ENCODE data around the gene PTPRN2. TPM values are rescaled to one million over a fixed set of nuclear protein-coding genes. Genes with fewer than 3 reads are reported as not detected.

The PTPRN2 gene
- total and polyA plus RNA-seq, 4 experiments from 2014 or later: 1.7 to 2.6 (median 1.9) TPM

GRCh38 chr7:157944734-157945291, 642.8 kb downstream of the PTPRN2 start:
- peaks cover 0 to 7% of the 10 kb centered on the region in 2 donors for H3K27me3 Mint-ChIP-seq
- no peaks in the 10 kb centered on the region for H3K27me3 ChIP-seq (ENCODE audit: insufficient read depth, low read length)
- no peaks in the 10 kb centered on the region for H3K36me3 Mint-ChIP-seq
- H3K4me1 ChIP-seq (ENCODE audit: insufficient read depth, low read length): no peaks in the 10 kb centered on the region
- H3K9me3 ChIP-seq (ENCODE audit: control insufficient read depth in 1 of 2, low read length in 2 of 2): no peaks in the 10 kb centered on the region
- H3K4me1 Mint-ChIP-seq: no peaks in the 10 kb centered on the region
- no peak overlapping the region for H3K4me3 ChIP-seq (ENCODE audit: low read length in 2 of 2)
- no peak for DNase-seq
- peaks cover 0 to 18% (median 12%) of the 10 kb centered on the region in 8 donors for H3K9me3 Mint-ChIP-seq
- H3K36me3 ChIP-seq (ENCODE audit: insufficient read depth, low read length): no peaks in the 10 kb centered on the region
- ChIA-PET POLR2A (ENCODE audit: partially characterized antibody) (no interaction called here), CTCF (ENCODE audit: partially characterized antibody) (no interaction called here)
- intact Hi-C loops (cut with micrococcal nuclease): no loop called here
- no peak overlapping the region for H3K27ac Mint-ChIP-seq
- no peak overlapping the region for H3K27ac ChIP-seq (ENCODE audit: low read depth, low read length)
- H3K4me3 Mint-ChIP-seq: no peak overlapping the region

- H3K4me1 Mint-ChIP-seq: no peaks in the 10 kb centered on the region
- no peaks in the 10 kb centered on the region for H3K4me1 ChIP-seq (ENCODE audit: insufficient read depth, low read length)
- no peaks in the 10 kb centered on the region for H3K27me3 ChIP-seq (ENCODE audit: insufficient read depth, low read length)
- no peak overlapping the region for H3K27ac ChIP-seq (ENCODE audit: low read depth, low read length)
- no peaks in the 10 kb centered on the region for H3K36me3 ChIP-seq (ENCODE audit: insufficient read depth, low read length)
- ChIA-PET POLR2A (ENCODE audit: partially characterized antibody) (no interaction called here), CTCF (ENCODE audit: partially characterized antibody) (no interaction called here)
- no peaks in the 10 kb centered on the region for H3K9me3 ChIP-seq (ENCODE audit: control insufficient read depth in 1 of 2, low read length in 2 of 2)
- intact Hi-C loops (cut with micrococcal nuclease): no loop called here
- H3K4me3 ChIP-seq (ENCODE audit: low read length in 2 of 2): no peak overlapping the region
- H3K27ac Mint-ChIP-seq: peak overlapping the region in 1 of 7 donors; percentile 8
- no peak overlapping the region for H3K4me3 Mint-ChIP-seq
- no peaks in the 10 kb centered on the region for H3K36me3 Mint-ChIP-seq
- peaks cover 0 to 7% of the 10 kb centered on the region in 2 donors for H3K27me3 Mint-ChIP-seq
- no peak for DNase-seq
- peaks cover 0 to 18% (median 11%) of the 10 kb centered on the region in 8 donors for H3K9me3 Mint-ChIP-seq
Measured at GRCh38 chr7:157944051-157944450, 643.6 kb downstream of the PTPRN2 start.

GRCh38 chr7:157943561-157943960, 644.1 kb downstream of the PTPRN2 start:
- Histone ChIP-seq H3K27me3 (ENCODE audit: insufficient read depth, low read length) (no peaks in the 10 kb centered on the region), H3K4me3 (ENCODE audit: low read length in 2 of 2) (no peak overlapping the region), H3K27ac (ENCODE audit: low read depth, low read length) (no peak overlapping the region), H3K4me1 (ENCODE audit: insufficient read depth, low read length) (no peaks in the 10 kb centered on the region), H3K9me3 (ENCODE audit: control insufficient read depth in 1 of 2, low read length in 2 of 2) (no peaks in the 10 kb centered on the region), H3K36me3 (ENCODE audit: insufficient read depth, low read length) (no peaks in the 10 kb centered on the region)
- Mint-ChIP-seq H3K27me3 (peaks cover 0 to 6% of the 10 kb centered on the region in 2 donors), H3K4me3 (no peak overlapping the region), H3K9me3 (peaks cover 0 to 18% (median 11%) of the 10 kb centered on the region in 8 donors), H3K4me1 (no peaks in the 10 kb centered on the region), H3K27ac (peak overlapping the region in 1 of 7 donors; percentile 8), H3K36me3 (no peaks in the 10 kb centered on the region)
- POLR2A ChIA-PET (ENCODE audit: partially characterized antibody): no interaction called here
- no peak for DNase-seq
- intact Hi-C loops (cut with micrococcal nuclease): no loop called here
- CTCF ChIA-PET (ENCODE audit: partially characterized antibody): no interaction called here

GRCh38 chr7:157941210-157941609, 646.4 kb downstream of the PTPRN2 start:
- no peaks in the 10 kb centered on the region for H3K4me1 Mint-ChIP-seq
- no peaks in the 10 kb centered on the region for H3K36me3 Mint-ChIP-seq
- CTCF ChIA-PET (ENCODE audit: partially characterized antibody): no interaction called here
- no peak overlapping the region for H3K4me3 ChIP-seq (ENCODE audit: low read length in 2 of 2)
- no peak overlapping the region for H3K27ac ChIP-seq (ENCODE audit: low read depth, low read length)
- peaks cover 0 to 3% (median under 1%) of the 10 kb centered on the region in 8 donors for H3K9me3 Mint-ChIP-seq
- no peak for DNase-seq
- H3K4me3 Mint-ChIP-seq: no peak overlapping the region
- H3K27ac Mint-ChIP-seq: no peak overlapping the region
- POLR2A ChIA-PET (ENCODE audit: partially characterized antibody): no interaction called here
- H3K4me1 ChIP-seq (ENCODE audit: insufficient read depth, low read length): no peaks in the 10 kb centered on the region
- peaks cover 0 to 6% of the 10 kb centered on the region in 2 donors for H3K27me3 Mint-ChIP-seq
- intact Hi-C loops (cut with micrococcal nuclease): no loop called here
- no peaks in the 10 kb centered on the region for H3K27me3 ChIP-seq (ENCODE audit: insufficient read depth, low read length)
- no peaks in the 10 kb centered on the region for H3K9me3 ChIP-seq (ENCODE audit: control insufficient read depth in 1 of 2, low read length in 2 of 2)
- no peaks in the 10 kb centered on the region for H3K36me3 ChIP-seq (ENCODE audit: insufficient read depth, low read length)

GRCh38 chr7:157940497-157940896, 647.1 kb downstream of the PTPRN2 start:
- Mint-ChIP-seq H3K4me3 (peak overlapping the region in 1 of 8 donors; percentile 67), H3K9me3 (peaks cover 0 to 4% (median 0%) of the 10 kb centered on the region in 8 donors), H3K27me3 (peaks cover 0 to 6% of the 10 kb centered on the region in 2 donors), H3K36me3 (no peaks in the 10 kb centered on the region), H3K4me1 (no peaks in the 10 kb centered on the region), H3K27ac (no peak overlapping the region)
- no peaks in the 10 kb centered on the region for H3K27me3 ChIP-seq (ENCODE audit: insufficient read depth, low read length)
- intact Hi-C loops (cut with micrococcal nuclease): no loop called here
- ChIA-PET POLR2A (ENCODE audit: partially characterized antibody) (no interaction called here), CTCF (ENCODE audit: partially characterized antibody) (no interaction called here)
- H3K9me3 ChIP-seq (ENCODE audit: control insufficient read depth in 1 of 2, low read length in 2 of 2): no peaks in the 10 kb centered on the region
- no peak overlapping the region for H3K27ac ChIP-seq (ENCODE audit: low read depth, low read length)
- no peaks in the 10 kb centered on the region for H3K4me1 ChIP-seq (ENCODE audit: insufficient read depth, low read length)
- no peak for DNase-seq
- H3K4me3 ChIP-seq (ENCODE audit: low read length in 2 of 2): no peak overlapping the region
- no peaks in the 10 kb centered on the region for H3K36me3 ChIP-seq (ENCODE audit: insufficient read depth, low read length)

DNA sequence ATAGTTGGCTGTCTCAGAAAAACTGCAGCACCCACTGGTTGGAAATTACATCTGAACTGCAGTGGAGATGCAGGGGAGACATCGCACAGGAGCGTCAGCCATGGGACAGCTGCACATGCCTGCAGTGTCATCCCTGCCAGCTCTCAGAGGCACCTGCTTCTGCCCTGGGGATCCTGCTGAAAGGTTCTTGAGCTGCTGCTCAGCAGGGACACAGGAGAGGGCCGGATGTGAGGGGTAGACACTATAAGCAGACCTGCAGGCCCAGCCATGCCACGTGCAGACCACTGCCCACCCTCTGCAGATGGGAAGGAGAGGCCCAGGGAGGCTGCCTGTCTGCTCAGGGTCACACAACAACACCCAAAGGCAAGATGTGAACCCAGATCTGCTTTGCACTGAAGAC, 649.4 kb downstream of the PTPRN2 start:
- H3K9me3 Mint-ChIP-seq: peaks cover 0 to 8% (median 3%) of the 10 kb centered on the region in 8 donors
- CTCF ChIA-PET (ENCODE audit: partially characterized antibody): no interaction called here

GRCh38 chr7:157937406-157937805, 650.2 kb downstream of the PTPRN2 start:
- H3K27ac ChIP-seq (ENCODE audit: low read depth, low read length): no peak overlapping the region
- intact Hi-C loops (cut with micrococcal nuclease): no loop called here
- CTCF ChIA-PET (ENCODE audit: partially characterized antibody): no interaction called here
- Mint-ChIP-seq H3K27ac (no peak overlapping the region), H3K4me3 (no peak overlapping the region), H3K4me1 (peaks cover 0 to 2% (median 0%) of the 10 kb centered on the region in 4 donors), H3K9me3 (peaks cover 0 to 11% (median 7%) of the 10 kb centered on the region in 8 donors), H3K36me3 (no peaks in the 10 kb centered on the region), H3K27me3 (no peaks in the 10 kb centered on the region)
- POLR2A ChIA-PET (ENCODE audit: partially characterized antibody): no interaction called here
- no peaks in the 10 kb centered on the region for H3K27me3 ChIP-seq (ENCODE audit: insufficient read depth, low read length)
- no peaks in the 10 kb centered on the region for H3K4me1 ChIP-seq (ENCODE audit: insufficient read depth, low read length)
- H3K4me3 ChIP-seq (ENCODE audit: low read length in 2 of 2): no peak overlapping the region
- DNase-seq: no peak
- H3K9me3 ChIP-seq (ENCODE audit: control insufficient read depth in 1 of 2, low read length in 2 of 2): peaks cover 0 to 5% of the 10 kb centered on the region in 2 donors
- no peaks in the 10 kb centered on the region for H3K36me3 ChIP-seq (ENCODE audit: insufficient read depth, low read length)

More for the DNA sequence above, 649.4 kb downstream of the PTPRN2 start:
- no peak overlapping the region for H3K27ac ChIP-seq (ENCODE audit: low read depth, low read length)
- DNase-seq: no peak
- no peaks in the 10 kb centered on the region for H3K4me1 ChIP-seq (ENCODE audit: insufficient read depth, low read length)
- H3K27me3 ChIP-seq (ENCODE audit: insufficient read depth, low read length): no peaks in the 10 kb centered on the region
- no peaks in the 10 kb centered on the region for H3K9me3 ChIP-seq (ENCODE audit: control insufficient read depth in 1 of 2, low read length in 2 of 2)
- no peak overlapping the region for H3K4me3 ChIP-seq (ENCODE audit: low read length in 2 of 2)
- POLR2A ChIA-PET (ENCODE audit: partially characterized antibody): no interaction called here
- Mint-ChIP-seq H3K27ac (no peak overlapping the region), H3K4me3 (no peak overlapping the region), H3K4me1 (peaks cover 0 to 2% (median 0%) of the 10 kb centered on the region in 4 donors), H3K27me3 (no peaks in the 10 kb centered on the region), H3K36me3 (no peaks in the 10 kb centered on the region)
- intact Hi-C loops (cut with micrococcal nuclease): no loop called here
- no peaks in the 10 kb centered on the region for H3K36me3 ChIP-seq (ENCODE audit: insufficient read depth, low read length)

All from CD4-positive, alpha-beta memory T cell (primary cell).